ENCODE measurements around the gene PTPN6. TPM values are rescaled to one million over a fixed set of nuclear protein-coding genes. Genes with fewer than 3 reads are reported as not detected.

The PTPN6 gene
- total and polyA plus RNA-seq, 9 of the 15 experiments (the other 6 are each of a cell fraction or from before 2014, with no cell fraction given), result 1.5 to 5.1 (median 3.9) TPM

- no peak; the same call in 1 of the 2 replicates for TF ChIP-seq MGA (IDR thresholded peaks at IDR 0.05)
- no peak for TF ChIP-seq HES1 (IDR thresholded peaks at IDR 0.05; ENCODE audit: low read depth)
- TF ChIP-seq RNF2 (IDR thresholded peaks at IDR 0.05), result no peak
- peak; percentile 65 for TF ChIP-seq ZFX (CRISPR knock-in tag; IDR thresholded peaks at IDR 0.05)
- TF ChIP-seq BHLHE40 (IDR thresholded peaks at IDR 0.05; ENCODE audit: low read length), result no peak
- TF ChIP-seq C11orf30 (IDR thresholded peaks at IDR 0.05; ENCODE audit: low read depth), result peak; percentile 93
- TF ChIP-seq FOXJ3 (CRISPR knock-in tag; IDR thresholded peaks at IDR 0.05), result no peak
- no peak for TF ChIP-seq KLF16 (IDR thresholded peaks at IDR 0.05)
- no peak for TF ChIP-seq ZNF384 (IDR thresholded peaks at IDR 0.05; ENCODE audit: low read depth, low read length)
- no peak for TF ChIP-seq ZNF431 (CRISPR knock-in tag; IDR thresholded peaks at IDR 0.05)
- TF ChIP-seq HEY1 (CRISPR knock-in tag; IDR thresholded peaks at IDR 0.05; ENCODE audit: borderline replicate concordance), result no peak
- TF ChIP-seq SRF (CRISPR knock-in tag; IDR thresholded peaks at IDR 0.05), result no peak; a peak in 1 of 4 replicates
- no peak for TF ChIP-seq SMARCE1 (IDR thresholded peaks at IDR 0.05)
- peak; percentile 63 for TF ChIP-seq POLR2B (IDR thresholded peaks at IDR 0.05; ENCODE audit: low read depth, partially characterized antibody)
- no peak for TF ChIP-seq ZNF408 (CRISPR knock-in tag; IDR thresholded peaks at IDR 0.05; ENCODE audit: low read depth)
- no peak for TF ChIP-seq SFPQ (IDR thresholded peaks at IDR 0.05; ENCODE audit: low read depth, low read length)
Measured at GRCh38 chr12:6961695-6962284, 10.6 kb downstream of the PTPN6 start (continued).

Data from K562 (cell line).